ENCODE data around the gene GALNT12.

- TF ChIP-seq EP300 (IDR thresholded peaks at IDR 0.05; ENCODE audit: borderline replicate concordance): no peak
- TF ChIP-seq, protein P1, sequence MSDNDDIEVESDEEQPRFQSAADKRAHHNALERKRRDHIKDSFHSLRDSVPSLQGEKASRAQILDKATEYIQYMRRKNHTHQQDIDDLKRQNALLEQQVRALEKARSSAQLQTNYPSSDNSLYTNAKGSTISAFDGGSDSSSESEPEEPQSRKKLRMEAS (IDR thresholded peaks at IDR 0.05): no peak
- no peak for TF ChIP-seq RAD21 (IDR thresholded peaks at IDR 0.05; ENCODE audit: low read depth)
- no peak for TF ChIP-seq TCF12 (IDR thresholded peaks at IDR 0.05; ENCODE audit: low read depth)
Measured at GRCh38 chr9:98882569-98882923, 75.1 kb downstream of the GALNT12 start.
